Measurements from ENCODE around the gene TM7SF2. TPM values are rescaled to one million over a fixed set of nuclear protein-coding genes. Genes with fewer than 3 reads are reported as not detected.

TM7SF2 gene
- total RNA-seq, 1 experiment from 2014 or later: 74.8 TPM

GRCh38 chr11:65111159-65111743, 421 bp upstream of the TM7SF2 start:
- Histone ChIP-seq H4K20me1 (ENCODE audit: control insufficient read depth, insufficient read depth, insufficient read length) (no peaks in the 10 kb centered on the region), H3K4me1 (ENCODE audit: insufficient read depth, low read length) (no peaks in the 10 kb centered on the region), H3T11ph (ENCODE audit: low read length) (no peak overlapping the region), H4K8ac (replicated peaks; ENCODE audit: insufficient read length, low read depth, low read length) (no peak overlapping the region), H3K79me2 (ENCODE audit: insufficient read depth, low read length) (no peaks in the 10 kb centered on the region), H3K18ac (ENCODE audit: insufficient read length, low read depth, low read length) (no peak overlapping the region), H2BK5ac (ENCODE audit: insufficient read length, low read length) (no peak overlapping the region), H3K27ac (ENCODE audit: insufficient read length, low read depth, low read length) (no peak overlapping the region), H4K91ac (ENCODE audit: insufficient read length, low read depth, low read length) (no peak overlapping the region), H3K79me1 (ENCODE audit: insufficient read depth, low read depth, low read length, poor library complexity, severe bottlenecking) (no peaks in the 10 kb centered on the region), H2BK15ac (ENCODE audit: low read depth, low read length) (no peak overlapping the region), H2BK12ac (ENCODE audit: insufficient read length, low read depth, low read length) (no peak overlapping the region), H2BK20ac (ENCODE audit: low read depth, low read length, poor library complexity, severe bottlenecking) (no peak overlapping the region), H2AFZ (ENCODE audit: low read length) (no peak overlapping the region), H2BK120ac (ENCODE audit: low read depth, low read length, poor library complexity, severe bottlenecking) (no peak overlapping the region), H3K14ac (ENCODE audit: insufficient read depth, low read length) (no peak overlapping the region; the same call in 1 of the 2 replicates), H3K56ac (ENCODE audit: insufficient read length, low read depth, low read length) (no peak overlapping the region), H3K4ac (ENCODE audit: low read depth, low read length) (no peak overlapping the region), H3K23me2 (ENCODE audit: insufficient read length, low read depth, low read length, poor library complexity, severe bottlenecking) (peaks cover 13% of the 10 kb centered on the region), H3K9ac (ENCODE audit: extremely low read depth, insufficient read length, low read length) (no peak overlapping the region), H3K4me2 (ENCODE audit: insufficient read depth, insufficient read length, low read length) (peak overlapping the region; percentile 56), H3K9me3 (ENCODE audit: control insufficient read depth, low read depth, low read length) (no peaks in the 10 kb centered on the region), H3K23ac (ENCODE audit: insufficient read length, low read depth, low read length) (no peak overlapping the region), H4K5ac (ENCODE audit: insufficient read length, low read depth, low read length) (no peak overlapping the region), H2AK5ac (ENCODE audit: insufficient read length, low read length) (no peak overlapping the region), H3K27me3 (ENCODE audit: insufficient read depth, low read length) (no peaks in the 10 kb centered on the region)
- DNase-seq: no peak
- Mint-ChIP-seq H3K4me3 (peak overlapping the region; percentile 82 to 99), H3K9me3 (no peaks in the 10 kb centered on the region), H3K36me3 (ENCODE audit: insufficient read depth in 1 of 3, low read depth in 3 of 3) (peaks cover 2 to 28% (median 17%) of the 10 kb centered on the region in 3 experiments; a peak in 6 of 7 replicates), H3K27me3 (ENCODE audit: low read depth) (no peaks in the 10 kb centered on the region), H3K4me1 (peaks cover 15 to 19% of the 10 kb centered on the region in 2 experiments), H3K27ac (peak overlapping the region in 2 of 3 experiments; percentile 23 to 49; a peak in 3 of 7 replicates)
- no CpG with 5 or more reads among the region's 31 CpGs for WGBS (ENCODE audit: extremely low coverage, insufficient read length, low lambda C conversion rate)
- TF ChIP-seq CTCF (conservative IDR thresholded peaks at IDR 0.05): no peak
